Naive thymus-derived CD4-positive, alpha-beta T cell (primary cell): ENCODE data around the gene FSTL3. TPM values are rescaled to one million over a fixed set of nuclear protein-coding genes. Genes with fewer than 3 reads are reported as not detected.

Experiments
- ATAC-seq: fragments of 150-1000 bp; cut with Tn5 transposase; 2 replicates; pipeline ENCODE4 v1.10.0; 2021; ENCODE audit warnings: mild to moderate bottlenecking, moderate library complexity
- CTCF ChIA-PET: fragments of 350-600 bp; sonication (Branson Sonifier 250); formaldehyde crosslinking; loops from one replicate; lab custom pipeline; 2021; ENCODE audit warnings: antibody characterized with exemption; lab: Charles Lee
- POLR2A ChIA-PET: fragments of 350-600 bp; sonication (Branson Sonifier 250); formaldehyde crosslinking; loops from one replicate; lab custom pipeline; 2021; ENCODE audit warnings: antibody characterized with exemption, inconsistent platforms; lab: Charles Lee
- DNase-seq, 9 donors: peaks; one replicate each; pipeline versions ENCODE4 v3.0.0 to v3.0.0-alpha.2; 2020 to 2022; ENCODE audit warnings: mixed read lengths in 1 of 9
- H3K27ac ChIP-seq: one replicate; pipeline ENCODE4 v1.7.0; 2013; ENCODE audit warnings: mild to moderate bottlenecking, low read depth, low read length, moderate library complexity
- H3K27me3 ChIP-seq, 2 donors: one replicate each; pipeline ENCODE4 v1.7.0; 2013; ENCODE audit warnings: low read length in 2 of 2, mild to moderate bottlenecking in 2 of 2, moderate library complexity in 2 of 2; ENCODE audit not compliant: control insufficient read depth in 2 of 2, insufficient read depth in 2 of 2
- H3K36me3 ChIP-seq, 3 experiments: 1 replicate in 2 of 3; 2 replicates in 1 of 3; pipeline ENCODE4 v1.7.0; 2013; ENCODE audit warnings: low read length in 3 of 3, mild to moderate bottlenecking in 3 of 3, moderate library complexity in 1 of 3; ENCODE audit not compliant: insufficient read depth in 3 of 3, control insufficient read depth in 2 of 3
- H3K4me1 ChIP-seq, 2 donors: one replicate each; pipeline ENCODE4 v1.7.0; 2013; ENCODE audit warnings: low read length in 2 of 2, mild to moderate bottlenecking in 2 of 2, moderate library complexity in 1 of 2; ENCODE audit not compliant: control insufficient read depth in 2 of 2, insufficient read depth in 2 of 2
- H3K4me3 ChIP-seq: 2 replicates; pipeline ENCODE4 v1.7.0; 2013; ENCODE audit warnings: mild to moderate bottlenecking, low read length
- H3K9me3 ChIP-seq, 3 experiments: 1 replicate in 2 of 3; 2 replicates in 1 of 3; pipeline ENCODE4 v1.7.0; 2013; ENCODE audit warnings: low read length in 3 of 3; ENCODE audit not compliant: control insufficient read depth in 2 of 3
- H3K27ac Mint-ChIP-seq, 9 donors: one replicate each; pipeline ENCODE4 v1.8.0; 2020 to 2022; ENCODE audit warnings: mixed read lengths in 9 of 9, mild to moderate bottlenecking in 8 of 9, moderate library complexity in 5 of 9, inconsistent platforms in 2 of 9
- H3K27me3 Mint-ChIP-seq, 5 donors: one replicate each; pipeline ENCODE4 v1.8.0; 2021 to 2022; ENCODE audit warnings: mixed read lengths in 5 of 5, mild to moderate bottlenecking in 1 of 5
- H3K36me3 Mint-ChIP-seq, 5 donors: one replicate each; pipeline ENCODE4 v1.8.0; 2020 to 2022; ENCODE audit warnings: mixed read lengths in 5 of 5, mild to moderate bottlenecking in 3 of 5, inconsistent platforms in 1 of 5
- H3K4me1 Mint-ChIP-seq, 7 donors: one replicate each; pipeline ENCODE4 v1.8.0; 2020 to 2022; ENCODE audit warnings: mixed read lengths in 7 of 7, mild to moderate bottlenecking in 3 of 7, inconsistent platforms in 1 of 7
- H3K4me3 Mint-ChIP-seq, 10 donors: one replicate each; pipeline ENCODE4 v1.8.0; 2020 to 2022; ENCODE audit warnings: mild to moderate bottlenecking in 10 of 10, mixed read lengths in 10 of 10, moderate library complexity in 6 of 10, inconsistent platforms in 2 of 10
- H3K9me3 Mint-ChIP-seq, 11 donors: one replicate each; pipeline ENCODE4 v1.8.0; 2020 to 2022; ENCODE audit warnings: mixed read lengths in 11 of 11, mild to moderate bottlenecking in 4 of 11, inconsistent platforms in 1 of 11, moderate library complexity in 1 of 11
- intact Hi-C, 2 donors: fragments of 100-400 bp; cut with micrococcal nuclease; formaldehyde crosslinking; loops; one replicate each; pipeline ENCODE4 v1.15.1; 2023
- polyA plus RNA-seq, 2 donors: library from polyadenylated mRNA; unstranded; fragments of 300-500 nt; fragmentation: Illumina TruSeq; gene quantifications; one replicate each; pipeline ENCODE4 v1.2.3, GENCODE V29; 2021
- total RNA-seq, 6 experiments: library from RNA in 5 of 6; stranded (reverse) in 5 of 6; gene quantifications; 1 replicate in 5 of 6; 2 replicates in 1 of 6; pipeline ENCODE4 v1.2.3 and lab custom pipeline; 2021 to 2026

The FSTL3 gene
- total and polyA plus RNA-seq, 7 experiments from 2014 or later = 2.7 to 6.4 (median 4.7) TPM

- Histone ChIP-seq H3K36me3 (peaks cover 0 to 27% (median 6%) of the 10 kb centered on the region in 3 experiments), H3K27ac (peak within 1 kb of the TSS; percentile 78), H3K27me3 (no peaks in the 10 kb centered on the region), H3K4me1 (peaks cover 6 to 13% of the 10 kb centered on the region in 2 donors), H3K9me3 (no peaks in the 10 kb centered on the region), H3K4me3 (peak within 1 kb of the TSS; percentile 91)
- peak; percentile 99 for ATAC-seq
- ChIA-PET CTCF (no interaction called here), POLR2A (interaction anchor here (0.6 to 2.5 kb wide), 9 partner anchors 23 to 957 kb away, joined by 3 to 18 read pairs (median 4); partner anchors contain the start of genes CDC34 and RNF126)
- peak within 1 kb of the TSS; percentile 92 to 99 (median 97) for H3K4me3 Mint-ChIP-seq
- H3K9me3 Mint-ChIP-seq = peaks cover 0 to 2% (median 0%) of the 10 kb centered on the region in 11 donors
- no peaks in the 10 kb centered on the region for H3K27me3 Mint-ChIP-seq
- H3K4me1 Mint-ChIP-seq = peaks cover 13 to 41% (median 24%) of the 10 kb centered on the region in 7 donors
- peak within 1 kb of the TSS; percentile 89 to 97 (median 93) for H3K27ac Mint-ChIP-seq
- peaks cover 0 to 10% (median 5%) of the 10 kb centered on the region in 5 donors for H3K36me3 Mint-ChIP-seq
- DNase-seq = peak; percentile 87 to 99 (median 96)
- intact Hi-C loops = loop anchor here (1.0 to 2.0 kb wide), 10 partner anchors 22 to 164 kb away; partner anchors contain the start of genes BSG (in 2 of the 2), PTBP1 (in 2 of the 2), CDC34 (in 1 of the 2) and HCN2 (in 1 of the 2)
Observed at GRCh38 chr19:633068-633785, 43.0 kb upstream of the FSTL3 start, which contains the start of gene POLRMT. Gene POLRMT, minus strand, starts transcription at chr19:633537. Its CDS starts 25 bp downstream, at chr19:633512.

- Mint-ChIP-seq H3K36me3 (peaks cover 0 to 4% (median 2%) of the 10 kb centered on the region in 5 donors), H3K27me3 (no peaks in the 10 kb centered on the region), H3K27ac (peak overlapping the region; percentile 88 to 97 (median 92)), H3K4me1 (peaks cover 11 to 35% (median 22%) of the 10 kb centered on the region in 7 donors), H3K9me3 (peaks cover 0 to 2% (median 0%) of the 10 kb centered on the region in 11 donors), H3K4me3 (peak overlapping the region; percentile 92 to 99 (median 97))
- Histone ChIP-seq H3K4me3 (peak overlapping the region; percentile 91), H3K9me3 (no peaks in the 10 kb centered on the region), H3K27ac (peak overlapping the region; percentile 78), H3K27me3 (no peaks in the 10 kb centered on the region), H3K36me3 (peaks cover 0 to 19% (median 3%) of the 10 kb centered on the region in 3 experiments), H3K4me1 (peaks cover 11 to 20% of the 10 kb centered on the region in 2 donors)
- intact Hi-C loops = loop anchor here (1.0 to 2.0 kb wide), 10 partner anchors 23 to 163 kb away; partner anchors contain the start of genes BSG (in 2 of the 2), PTBP1 (in 2 of the 2), CDC34 (in 1 of the 2) and HCN2 (in 1 of the 2)
- DNase-seq (no peak), ATAC-seq (no peak)
- ChIA-PET POLR2A (interaction anchor here (0.6 to 2.5 kb wide), 9 partner anchors 22 to 957 kb away, joined by 3 to 18 read pairs (median 3); partner anchors contain the start of genes CDC34 and RNF126), CTCF (interaction anchor here (1.0 kb wide), 1 partner anchor 23 kb away, joined by 3 read pairs; no protein-coding TSS in a partner anchor)
Observed at GRCh38 chr19:633786-634639, 42.2 kb upstream of the FSTL3 start.

GRCh38 chr19:634975-635652 lies 41.1 kb upstream of the FSTL3 start:
- ATAC-seq (no peak), DNase-seq (no peak)
- H3K27me3 Mint-ChIP-seq = peaks cover 0 to 3% (median 0%) of the 10 kb centered on the region in 5 donors
- no peak overlapping the region for H3K4me3 ChIP-seq
- H3K4me1 Mint-ChIP-seq = peaks cover 13 to 35% (median 25%) of the 10 kb centered on the region in 7 donors
- H3K4me3 Mint-ChIP-seq = peak overlapping the region in 2 of 10 donors; percentile 45 to 48
- peak overlapping the region in 1 of 9 donors; percentile 62 for H3K27ac Mint-ChIP-seq
- peaks cover 0 to 3% (median 0%) of the 10 kb centered on the region in 5 donors for H3K36me3 Mint-ChIP-seq
- ChIA-PET POLR2A (interaction anchor here (0.6 to 1.2 kb wide), 2 partner anchors 21 to 122 kb away, joined by 3 read pairs; no protein-coding TSS in a partner anchor), CTCF (interaction anchor here (0.7 to 1.0 kb wide), 2 partner anchors 22 to 25 kb away, joined by 3 to 4 read pairs; no protein-coding TSS in a partner anchor)
- intact Hi-C loops = no loop called here
- H3K27me3 ChIP-seq = no peaks in the 10 kb centered on the region
- H3K9me3 Mint-ChIP-seq = peaks cover 0 to 2% (median 0%) of the 10 kb centered on the region in 11 donors
- H3K4me1 ChIP-seq = peaks cover 16 to 25% of the 10 kb centered on the region in 2 donors
- H3K27ac ChIP-seq = no peak overlapping the region
- peaks cover 0 to 11% (median 0%) of the 10 kb centered on the region in 3 experiments for H3K36me3 ChIP-seq
- no peaks in the 10 kb centered on the region for H3K9me3 ChIP-seq

- POLR2A ChIA-PET = interaction anchor here (0.6 kb wide), 1 partner anchor 10 kb away, joined by 3 read pairs; no protein-coding TSS in a partner anchor
- Histone ChIP-seq H3K4me3 (peak overlapping the region; percentile 55), H3K36me3 (no peaks in the 10 kb centered on the region), H3K9me3 (no peaks in the 10 kb centered on the region), H3K4me1 (peaks cover 15 to 17% of the 10 kb centered on the region in 2 donors), H3K27me3 (no peaks in the 10 kb centered on the region), H3K27ac (peak overlapping the region; percentile 64)
- DNase-seq (no peak), ATAC-seq (no peak)
- no peaks in the 10 kb centered on the region for H3K36me3 Mint-ChIP-seq
- H3K9me3 Mint-ChIP-seq = no peaks in the 10 kb centered on the region
- H3K27ac Mint-ChIP-seq = peak overlapping the region in 5 of 9 donors; percentile 84 to 95 (median 89)
- peak overlapping the region; percentile 76 to 92 (median 84) for H3K4me3 Mint-ChIP-seq
- H3K27me3 Mint-ChIP-seq = peaks cover 0 to 3% (median 0%) of the 10 kb centered on the region in 5 donors
- intact Hi-C loops = loop anchor here (1.0 kb wide), 3 partner anchors 22 to 108 kb away; partner anchors contain the start of gene CDC34 (in 1 of the 2)
- H3K4me1 Mint-ChIP-seq = peaks cover 8 to 18% (median 10%) of the 10 kb centered on the region in 7 donors
- CTCF ChIA-PET = no interaction called here
Observed at GRCh38 chr19:638906-639252, 37.3 kb upstream of the FSTL3 start.

GRCh38 chr19:639253-640160 lies 36.7 kb upstream of the FSTL3 start, which contains the start of gene FGF22:
Gene FGF22, plus strand, starts transcription at chr19:639879. Its CDS starts 47 bp downstream, at chr19:639926.
- no peaks in the 10 kb centered on the region for H3K9me3 ChIP-seq
- H3K27ac ChIP-seq = peak within 1 kb of the TSS; percentile 64
- Mint-ChIP-seq H3K4me1 (peaks cover 5 to 13% (median 6%) of the 10 kb centered on the region in 7 donors), H3K27ac (peak within 1 kb of the TSS; percentile 78 to 95 (median 89)), H3K36me3 (no peaks in the 10 kb centered on the region), H3K4me3 (peak within 1 kb of the TSS; percentile 76 to 92 (median 84)), H3K27me3 (peaks cover 0 to 3% (median 0%) of the 10 kb centered on the region in 5 donors), H3K9me3 (no peaks in the 10 kb centered on the region)
- intact Hi-C loops = loop anchor here (1.0 kb wide), 3 partner anchors 22 to 108 kb away; partner anchors contain the start of gene CDC34 (in 1 of the 2)
- H3K4me3 ChIP-seq = peak within 1 kb of the TSS; percentile 55
- ChIA-PET POLR2A (interaction anchor here (0.5 kb wide), 1 partner anchor 68 kb away, joined by 3 read pairs; no protein-coding TSS in a partner anchor), CTCF (no interaction called here)
- DNase-seq (peak; percentile 84 to 95 (median 91)), ATAC-seq (peak; percentile 97)
- peaks cover 0 to 6% (median 0%) of the 10 kb centered on the region in 3 experiments for H3K36me3 ChIP-seq
- no peaks in the 10 kb centered on the region for H3K27me3 ChIP-seq
- H3K4me1 ChIP-seq = peaks cover 10 to 15% of the 10 kb centered on the region in 2 donors
